Muscle of leg (tissue), 11 donors: Measurements from ENCODE around the gene CAMTA1. TPM values are rescaled to one million over a fixed set of nuclear protein-coding genes. Genes with fewer than 3 reads are reported as not detected.

Experiments used
- DNase-seq: peaks from one replicate; pipeline ENCODE4 v3.0.0; 2013
- H3K27ac ChIP-seq: one replicate; pipeline ENCODE4 v1.5.1; 2013; ENCODE audit warnings: mild to moderate bottlenecking, low read length, control low read depth
- H3K27me3 ChIP-seq: one replicate; pipeline ENCODE4 v1.6.1; 2013; ENCODE audit warnings: low read length; ENCODE audit not compliant: control insufficient read depth, insufficient read depth
- H3K36me3 ChIP-seq: one replicate; pipeline ENCODE4 v1.6.1; 2013; ENCODE audit warnings: low read length; ENCODE audit not compliant: control insufficient read depth, insufficient read depth
- H3K4me1 ChIP-seq: one replicate; pipeline ENCODE4 v1.6.1; 2013; ENCODE audit warnings: low read length; ENCODE audit not compliant: control insufficient read depth, insufficient read depth
- H3K4me3 ChIP-seq: one replicate; pipeline ENCODE4 v1.5.1; 2013; ENCODE audit warnings: low read length, control low read depth
- H3K9me3 ChIP-seq: replicated peaks from 2 replicates; pipeline ENCODE4 v1.6.1; 2013; ENCODE audit warnings: low read depth, low read length; ENCODE audit not compliant: control insufficient read depth
- WGBS: methylation state at CpG from one replicate; pipeline ENCODE4 v1.1.5; 2013; ENCODE audit warnings: missing lambda C conversion rate; ENCODE audit not compliant: insufficient coverage; 5-methylcytosine and 5-hydroxymethylcytosine counted together
- polyA plus RNA-seq, 8 donors: library from polyadenylated mRNA; unstranded; fragments of 120-200 nt; gene quantifications; one replicate each; pipeline versions ENCODE4 v1.2.1 to v1.2.3, GENCODE V29; 2013; ENCODE audit warnings: inconsistent platforms in 1 of 8, low replicate concordance in 1 of 8; ENCODE audit not compliant: insufficient read length in 8 of 8, insufficient read depth in 1 of 8
- total RNA-seq: library from RNA; stranded (reverse); fragments of 120-200 nt; gene quantifications from one replicate; pipeline ENCODE4 v1.2.4, GENCODE V29; 2013

The CAMTA1 gene
- total and polyA plus RNA-seq, 9 donors: 36.4 to 56.4 (median 47.7) TPM

GRCh38 chr1:6867729-6868659 lies 82.7 kb downstream of the CAMTA1 start:
- WGBS: 90% methylated on average over 2 of the region's 10 CpGs

GRCh38 chr1:6868660-6869380 lies 83.6 kb downstream of the CAMTA1 start:
- Histone ChIP-seq H3K4me3 (no peak overlapping the region), H3K4me1 (no peaks in the 10 kb centered on the region), H3K27me3 (no peaks in the 10 kb centered on the region), H3K36me3 (no peaks in the 10 kb centered on the region), H3K27ac (no peak overlapping the region), H3K9me3 (no peaks in the 10 kb centered on the region)
- no peak for DNase-seq
- WGBS: 63% methylated on average over 1 of the region's 2 CpGs

More at GRCh38 chr1:6867729-6868659, 82.7 kb downstream of the CAMTA1 start:
- H3K4me1 ChIP-seq: no peaks in the 10 kb centered on the region
- H3K4me3 ChIP-seq: no peak overlapping the region
- H3K27ac ChIP-seq: no peak overlapping the region
- no peaks in the 10 kb centered on the region for H3K9me3 ChIP-seq
- no peak for DNase-seq
- H3K36me3 ChIP-seq: no peaks in the 10 kb centered on the region
- H3K27me3 ChIP-seq: no peaks in the 10 kb centered on the region

GRCh38 chr1:6869545-6869944 lies 84.3 kb downstream of the CAMTA1 start:
- H3K4me3 ChIP-seq: no peak overlapping the region
- whole genome bisulfite sequencing: 62% methylated on average over 4 of the region's 4 CpGs
- no peaks in the 10 kb centered on the region for H3K9me3 ChIP-seq
- no peak overlapping the region for H3K27ac ChIP-seq
- H3K4me1 ChIP-seq: no peaks in the 10 kb centered on the region
- H3K27me3 ChIP-seq: no peaks in the 10 kb centered on the region
- DNase-seq: peak; percentile 56
- H3K36me3 ChIP-seq: peaks cover 4% of the 10 kb centered on the region

GRCh38 chr1:6870086-6870485 lies 84.8 kb downstream of the CAMTA1 start:
- H3K27me3 ChIP-seq: no peaks in the 10 kb centered on the region
- H3K27ac ChIP-seq: no peak overlapping the region
- H3K9me3 ChIP-seq: no peaks in the 10 kb centered on the region
- peaks cover 7% of the 10 kb centered on the region for H3K36me3 ChIP-seq
- H3K4me3 ChIP-seq: no peak overlapping the region
- H3K4me1 ChIP-seq: no peaks in the 10 kb centered on the region
- no CpG with 5 or more reads among the region's 6 CpGs for WGBS
- DNase-seq: peak; percentile 27

- Histone ChIP-seq H3K4me1 (no peaks in the 10 kb centered on the region), H3K9me3 (no peaks in the 10 kb centered on the region), H3K36me3 (peaks cover 9% of the 10 kb centered on the region), H3K27me3 (no peaks in the 10 kb centered on the region), H3K4me3 (no peak overlapping the region), H3K27ac (no peak overlapping the region)
- DNase-seq: no peak
Observed at GRCh38 chr1:6870571-6870970, 85.3 kb downstream of the CAMTA1 start.

- H3K4me3 ChIP-seq: no peak overlapping the region
- no peaks in the 10 kb centered on the region for H3K9me3 ChIP-seq
- no peak overlapping the region for H3K27ac ChIP-seq
- no peaks in the 10 kb centered on the region for H3K27me3 ChIP-seq
- no peaks in the 10 kb centered on the region for H3K4me1 ChIP-seq
- DNase-seq: no peak
- peaks cover 9% of the 10 kb centered on the region for H3K36me3 ChIP-seq
- WGBS: no CpG with 5 or more reads among the region's 3 CpGs
Observed at GRCh38 chr1:6871300-6871972, 86.2 kb downstream of the CAMTA1 start.

GRCh38 chr1:6872573-6873261 lies 87.5 kb downstream of the CAMTA1 start:
- Histone ChIP-seq H3K4me1 (no peaks in the 10 kb centered on the region), H3K4me3 (no peak overlapping the region), H3K27ac (no peak overlapping the region), H3K27me3 (no peaks in the 10 kb centered on the region), H3K9me3 (no peaks in the 10 kb centered on the region), H3K36me3 (peaks cover 9% of the 10 kb centered on the region)
- no peak for DNase-seq
- WGBS: 100% methylated on average over 4 of the region's 5 CpGs

- Histone ChIP-seq H3K36me3 (peaks cover 9% of the 10 kb centered on the region), H3K9me3 (no peaks in the 10 kb centered on the region), H3K27me3 (no peaks in the 10 kb centered on the region), H3K4me1 (no peaks in the 10 kb centered on the region), H3K27ac (no peak overlapping the region), H3K4me3 (no peak overlapping the region)
- WGBS: 87% methylated on average over 2 of the region's 4 CpGs
- no peak for DNase-seq
Observed at GRCh38 chr1:6873298-6874015, 88.2 kb downstream of the CAMTA1 start.

- no peak overlapping the region for H3K27ac ChIP-seq
- H3K4me1 ChIP-seq: no peaks in the 10 kb centered on the region
- no peaks in the 10 kb centered on the region for H3K27me3 ChIP-seq
- no peak overlapping the region for H3K4me3 ChIP-seq
- H3K36me3 ChIP-seq: peaks cover 9% of the 10 kb centered on the region
- DNase-seq: no peak
- WGBS: no CpG with 5 or more reads among the region's 4 CpGs
- no peaks in the 10 kb centered on the region for H3K9me3 ChIP-seq
Observed at GRCh38 chr1:6874298-6874697, 89.0 kb downstream of the CAMTA1 start.
